HAP-1 (cell line): ENCODE data around the gene RBX1.

Experiments
- DNase-seq, 2 experiments: peaks; one replicate each; pipeline ENCODE4 v3.0.0-alpha.2; 2016 to 2020; ENCODE audit warnings: low spot score in 2 of 2
- H3K27me3 ChIP-seq: fragments of 250-450 bp; sonication (Bioruptor Pico); 2 replicates; pipeline ENCODE4 v1.5.1; 2020; ENCODE audit warnings: low read depth, mild to moderate bottlenecking, moderate library complexity
- H3K36me3 ChIP-seq: fragments of 250-450 bp; sonication (Bioruptor Pico); replicated peaks from 2 replicates; pipeline ENCODE4 v1.5.1; 2020; ENCODE audit warnings: mild to moderate bottlenecking
- H3K4me1 ChIP-seq: fragments of 250-450 bp; sonication (Bioruptor Pico); 2 replicates; pipeline ENCODE4 v1.5.1; 2020; ENCODE audit warnings: mild to moderate bottlenecking
- H3K4me3 ChIP-seq: fragments of 250-450 bp; sonication (Bioruptor Pico); 2 replicates; pipeline ENCODE4 v1.5.1; 2020; ENCODE audit warnings: mild to moderate bottlenecking, moderate library complexity
- H3K9me3 ChIP-seq: fragments of 250-450 bp; sonication (Bioruptor Pico); 2 replicates; pipeline ENCODE4 v1.5.1; 2020; ENCODE audit warnings: mild to moderate bottlenecking, moderate library complexity
- in situ Hi-C: fragments of 300-500 bp; cut with MboI; formaldehyde crosslinking; loops from 3 replicates; pipeline ENCODE4 v1.14.3; 2020; ENCODE audit warnings: low sequenced_read_pairs, inconsistent platforms, mixed read lengths

Gene RBX1

GRCh38 chr22:40954113-40954512 lies 2.9 kb downstream of the RBX1 start:
- H3K36me3 ChIP-seq = peaks cover 38% of the 10 kb centered on the region

GRCh38 chr22:40955571-40955970 lies 4.4 kb downstream of the RBX1 start:
- Histone ChIP-seq H3K4me1 (peaks cover 3% of the 10 kb centered on the region), H3K27me3 (no peaks in the 10 kb centered on the region), H3K36me3 (peaks cover 49% of the 10 kb centered on the region), H3K9me3 (no peaks in the 10 kb centered on the region), H3K4me3 (no peak overlapping the region)
- no peak for DNase-seq
- in situ Hi-C loops = no loop called here

More at GRCh38 chr22:40954113-40954512, 2.9 kb downstream of the RBX1 start:
- H3K9me3 ChIP-seq = no peaks in the 10 kb centered on the region
- no peaks in the 10 kb centered on the region for H3K27me3 ChIP-seq
- in situ Hi-C loops = loop anchor here (5.0 kb wide), 1 partner anchor 133 kb away; no protein-coding TSS in a partner anchor
- DNase-seq = no peak
- H3K4me3 ChIP-seq = no peak overlapping the region
- H3K4me1 ChIP-seq = peaks cover 3% of the 10 kb centered on the region

DNA sequence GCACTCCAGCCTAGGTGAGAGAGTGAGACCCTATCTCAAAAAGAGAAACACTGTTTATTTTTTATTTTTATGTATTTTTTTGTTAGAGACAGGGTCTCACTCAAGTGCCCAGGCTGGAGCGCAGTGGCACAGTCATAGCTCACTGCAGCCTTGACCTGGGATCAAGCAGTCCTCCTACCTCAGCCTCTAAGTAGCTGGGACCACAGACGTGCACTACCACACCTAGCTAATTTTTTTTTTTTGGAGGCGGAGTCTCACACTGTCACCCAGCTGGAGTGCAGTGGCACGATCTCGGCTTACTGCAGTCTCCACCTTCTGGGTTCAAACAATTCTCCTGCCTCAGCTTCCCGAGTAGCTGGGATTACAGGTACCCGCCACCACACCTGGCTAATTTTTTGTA lies 6.4 kb downstream of the RBX1 start:
- H3K27me3 ChIP-seq = no peaks in the 10 kb centered on the region
- H3K4me1 ChIP-seq = peaks cover 2% of the 10 kb centered on the region
- peaks cover 62% of the 10 kb centered on the region for H3K36me3 ChIP-seq
- no peak for DNase-seq
- no peak overlapping the region for H3K4me3 ChIP-seq
- no peaks in the 10 kb centered on the region for H3K9me3 ChIP-seq
- in situ Hi-C loops = no loop called here

DNA sequence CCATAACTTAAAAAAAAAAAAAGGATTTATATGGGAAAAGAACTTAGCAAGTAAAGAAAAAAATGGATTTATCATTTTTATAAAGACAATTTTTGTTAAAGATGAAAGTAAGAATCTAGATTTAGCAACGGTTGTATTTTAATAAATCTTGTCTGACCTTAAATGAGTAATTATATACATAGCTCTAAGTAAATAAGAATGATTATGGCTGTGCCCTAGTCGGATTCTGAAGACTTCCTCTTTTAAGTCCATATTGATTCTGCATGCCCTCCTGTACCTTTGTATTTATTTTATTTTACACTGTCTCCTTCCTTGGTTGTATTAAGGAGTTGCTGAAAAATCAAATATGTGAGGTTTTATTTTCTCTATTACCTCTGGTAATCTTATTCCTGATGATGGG lies 7.1 kb downstream of the RBX1 start:
- in situ Hi-C loops = no loop called here
- no peaks in the 10 kb centered on the region for H3K9me3 ChIP-seq
- H3K36me3 ChIP-seq = peaks cover 64% of the 10 kb centered on the region

GRCh38 chr22:40960145-40960544 lies 9.0 kb downstream of the RBX1 start:
- no peaks in the 10 kb centered on the region for H3K4me1 ChIP-seq

More for the DNA sequence above, 7.1 kb downstream of the RBX1 start:
- no peak for DNase-seq
- Histone ChIP-seq H3K4me3 (no peak overlapping the region), H3K27me3 (no peaks in the 10 kb centered on the region), H3K4me1 (no peaks in the 10 kb centered on the region)

GRCh38 chr22:40965936-40966725 lies 15.0 kb downstream of the RBX1 start:
- in situ Hi-C loops = no loop called here
- H3K9me3 ChIP-seq = no peaks in the 10 kb centered on the region
- peaks cover 6% of the 10 kb centered on the region; the same call in 1 of the 2 replicates for H3K4me1 ChIP-seq
- peaks cover 74% of the 10 kb centered on the region for H3K36me3 ChIP-seq
- H3K4me3 ChIP-seq = no peak overlapping the region
- no peaks in the 10 kb centered on the region for H3K27me3 ChIP-seq
- no peak for DNase-seq

More at GRCh38 chr22:40960145-40960544, 9.0 kb downstream of the RBX1 start:
- no peaks in the 10 kb centered on the region for H3K9me3 ChIP-seq
- no peak for DNase-seq
- no peak overlapping the region for H3K4me3 ChIP-seq
- no peaks in the 10 kb centered on the region for H3K27me3 ChIP-seq
- H3K36me3 ChIP-seq = peaks cover 71% of the 10 kb centered on the region
- in situ Hi-C loops = no loop called here

GRCh38 chr22:40966726-40967085 lies 15.5 kb downstream of the RBX1 start:
- H3K4me3 ChIP-seq = no peak overlapping the region
- DNase-seq = peak in 1 of 2 experiments; percentile 20
- H3K36me3 ChIP-seq = peaks cover 70% of the 10 kb centered on the region
- H3K9me3 ChIP-seq = no peaks in the 10 kb centered on the region
- H3K27me3 ChIP-seq = no peaks in the 10 kb centered on the region
- H3K4me1 ChIP-seq = peaks cover 6% of the 10 kb centered on the region; the same call in 1 of the 2 replicates
- in situ Hi-C loops = no loop called here

- no peaks in the 10 kb centered on the region for H3K27me3 ChIP-seq
- H3K4me3 ChIP-seq = no peak overlapping the region
- H3K9me3 ChIP-seq = no peaks in the 10 kb centered on the region
- peaks cover 65% of the 10 kb centered on the region for H3K36me3 ChIP-seq
- in situ Hi-C loops = no loop called here
- H3K4me1 ChIP-seq = peaks cover 6% of the 10 kb centered on the region; the same call in 1 of the 2 replicates
- DNase-seq = no peak
Observed at GRCh38 chr22:40967111-40967760, 16.1 kb downstream of the RBX1 start.

DNA sequence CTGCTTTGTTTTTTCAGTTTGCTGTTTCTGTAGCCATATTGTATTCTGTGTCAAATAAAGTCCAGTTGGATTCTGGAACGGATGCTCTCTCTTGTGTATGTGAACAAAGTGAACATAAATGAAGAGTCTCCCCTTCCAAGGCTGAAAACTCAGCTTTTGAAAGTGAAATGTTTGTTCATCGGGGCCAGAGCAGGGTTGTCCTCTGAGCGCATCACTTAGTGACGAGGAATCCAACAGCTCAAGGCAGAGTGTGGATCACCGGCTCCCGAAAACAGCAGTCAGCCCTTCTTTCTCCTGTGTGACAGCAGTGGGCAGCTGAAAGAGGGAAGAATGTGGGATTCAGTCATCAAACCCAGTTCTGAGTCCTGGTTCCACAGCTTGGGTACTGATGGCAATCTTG lies 21.4 kb downstream of the RBX1 start:
- in situ Hi-C loops = no loop called here

GRCh38 chr22:40973144-40973543 lies 22.0 kb downstream of the RBX1 start:
- Histone ChIP-seq H3K27me3 (no peaks in the 10 kb centered on the region), H3K4me3 (no peak overlapping the region), H3K9me3 (no peaks in the 10 kb centered on the region), H3K4me1 (no peaks in the 10 kb centered on the region), H3K36me3 (peaks cover 18% of the 10 kb centered on the region)
- in situ Hi-C loops = no loop called here
- DNase-seq = no peak

More for the DNA sequence above, 21.4 kb downstream of the RBX1 start:
- H3K4me3 ChIP-seq = no peak overlapping the region
- no peaks in the 10 kb centered on the region for H3K27me3 ChIP-seq
- no peaks in the 10 kb centered on the region for H3K4me1 ChIP-seq
- H3K9me3 ChIP-seq = no peaks in the 10 kb centered on the region
- peaks cover 23% of the 10 kb centered on the region for H3K36me3 ChIP-seq
- no peak for DNase-seq

DNA sequence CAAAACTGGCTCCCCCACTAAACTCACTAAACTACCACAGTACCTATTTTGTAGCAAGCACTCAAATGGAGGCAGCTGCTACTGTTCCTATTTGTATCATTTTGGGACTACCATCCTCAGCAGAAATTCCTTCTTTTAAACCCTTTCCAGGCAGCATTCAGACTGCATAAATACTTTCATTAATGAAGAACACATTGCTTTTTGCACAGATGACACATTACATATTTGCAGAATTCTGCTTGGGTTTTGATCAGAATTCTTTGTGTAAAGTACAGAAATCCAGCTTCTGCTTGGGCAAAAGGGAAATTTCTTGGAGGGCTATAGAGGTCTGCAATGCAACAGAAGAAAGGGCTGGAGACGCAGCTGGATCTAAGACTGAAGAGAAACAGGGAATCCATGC lies 24.2 kb downstream of the RBX1 start:
- in situ Hi-C loops = no loop called here

GRCh38 chr22:40976866-40977700 lies 25.9 kb downstream of the RBX1 start:
- Histone ChIP-seq H3K4me3 (no peak overlapping the region), H3K27me3 (no peaks in the 10 kb centered on the region), H3K9me3 (no peaks in the 10 kb centered on the region), H3K36me3 (peaks cover 6% of the 10 kb centered on the region; the same call in 1 of the 2 replicates), H3K4me1 (no peaks in the 10 kb centered on the region)
- in situ Hi-C loops = no loop called here
- DNase-seq = no peak

More for the DNA sequence above, 24.2 kb downstream of the RBX1 start:
- no peaks in the 10 kb centered on the region for H3K27me3 ChIP-seq
- no peaks in the 10 kb centered on the region for H3K4me1 ChIP-seq
- DNase-seq = no peak
- no peak overlapping the region for H3K4me3 ChIP-seq
- H3K36me3 ChIP-seq = peaks cover 6% of the 10 kb centered on the region; the same call in 1 of the 2 replicates
- no peaks in the 10 kb centered on the region for H3K9me3 ChIP-seq

GRCh38 chr22:40979198-40979597 lies 28.0 kb downstream of the RBX1 start:
- Histone ChIP-seq H3K36me3 (no peaks in the 10 kb centered on the region), H3K9me3 (no peaks in the 10 kb centered on the region), H3K4me3 (no peak overlapping the region), H3K27me3 (no peaks in the 10 kb centered on the region), H3K4me1 (no peaks in the 10 kb centered on the region)
- in situ Hi-C loops = no loop called here
- no peak for DNase-seq
